ENCODE data around the gene CSNK1G1. TPM values are rescaled to one million over a fixed set of nuclear protein-coding genes. Genes with fewer than 3 reads are reported as not detected.

Gene CSNK1G1
- polyA plus RNA-seq, 1 donor from 2014 or later = 18.9 TPM

- Histone ChIP-seq H4K20me1 (ENCODE audit: insufficient read depth) (no peaks in the 10 kb centered on the region), H3K4me3 (ENCODE audit: low read length) (no peak overlapping the region), H3K4me2 (ENCODE audit: low read length) (no peak overlapping the region), H3K9me3 (ENCODE audit: low read length) (no peaks in the 10 kb centered on the region), H3K9me2 (ENCODE audit: insufficient read depth, low read length) (no peaks in the 10 kb centered on the region), H3F3A (ENCODE audit: insufficient read depth, low read length, poor library complexity, severe bottlenecking) (no peaks in the 10 kb centered on the region), H3K9ac (ENCODE audit: low read length) (no peak overlapping the region), H3K79me2 (replicated peaks; ENCODE audit: insufficient read depth, low read length) (no peaks in the 10 kb centered on the region), H3K27ac (ENCODE audit: low read length) (no peak overlapping the region), H3K36me3 (ENCODE audit: insufficient read depth, low read length) (no peaks in the 10 kb centered on the region), H2AFZ (ENCODE audit: low read depth, low read length) (no peak overlapping the region), H3K27me3 (ENCODE audit: insufficient read depth, low read depth, low read length) (no peaks in the 10 kb centered on the region)
- TF ChIP-seq RAD21 (conservative IDR thresholded peaks at IDR 0.05) = no peak
- TF ChIP-seq MXI1 (conservative IDR thresholded peaks at IDR 0.05; ENCODE audit: poor library complexity, severe bottlenecking) = no peak
- TF ChIP-seq EZH2 (IDR thresholded peaks at IDR 0.05; ENCODE audit: borderline replicate concordance, insufficient read depth, low read length, poor library complexity, severe bottlenecking) = no peak
- TF ChIP-seq, protein P1, sequence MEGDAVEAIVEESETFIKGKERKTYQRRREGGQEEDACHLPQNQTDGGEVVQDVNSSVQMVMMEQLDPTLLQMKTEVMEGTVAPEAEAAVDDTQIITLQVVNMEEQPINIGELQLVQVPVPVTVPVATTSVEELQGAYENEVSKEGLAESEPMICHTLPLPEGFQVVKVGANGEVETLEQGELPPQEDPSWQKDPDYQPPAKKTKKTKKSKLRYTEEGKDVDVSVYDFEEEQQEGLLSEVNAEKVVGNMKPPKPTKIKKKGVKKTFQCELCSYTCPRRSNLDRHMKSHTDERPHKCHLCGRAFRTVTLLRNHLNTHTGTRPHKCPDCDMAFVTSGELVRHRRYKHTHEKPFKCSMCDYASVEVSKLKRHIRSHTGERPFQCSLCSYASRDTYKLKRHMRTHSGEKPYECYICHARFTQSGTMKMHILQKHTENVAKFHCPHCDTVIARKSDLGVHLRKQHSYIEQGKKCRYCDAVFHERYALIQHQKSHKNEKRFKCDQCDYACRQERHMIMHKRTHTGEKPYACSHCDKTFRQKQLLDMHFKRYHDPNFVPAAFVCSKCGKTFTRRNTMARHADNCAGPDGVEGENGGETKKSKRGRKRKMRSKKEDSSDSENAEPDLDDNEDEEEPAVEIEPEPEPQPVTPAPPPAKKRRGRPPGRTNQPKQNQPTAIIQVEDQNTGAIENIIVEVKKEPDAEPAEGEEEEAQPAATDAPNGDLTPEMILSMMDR (IDR thresholded peaks at IDR 0.05; ENCODE audit: poor library complexity, severe bottlenecking) = no peak
- TF ChIP-seq EP300 (conservative IDR thresholded peaks at IDR 0.05; ENCODE audit: poor library complexity, severe bottlenecking) = no peak
- no peak for TF ChIP-seq SMC3 (conservative IDR thresholded peaks at IDR 0.05; ENCODE audit: poor library complexity)
- TF ChIP-seq POLR2AphosphoS5 (IDR thresholded peaks at IDR 0.05) = no peak
- no peak for TF ChIP-seq TAF1 (IDR thresholded peaks at IDR 0.05; ENCODE audit: low read depth)
- TF ChIP-seq REST (IDR thresholded peaks at IDR 0.05; ENCODE audit: borderline replicate concordance) = no peak
These were observed 158.5 kb downstream of the CSNK1G1 start for GRCh38 chr15:64197425-64197824.

DNA sequence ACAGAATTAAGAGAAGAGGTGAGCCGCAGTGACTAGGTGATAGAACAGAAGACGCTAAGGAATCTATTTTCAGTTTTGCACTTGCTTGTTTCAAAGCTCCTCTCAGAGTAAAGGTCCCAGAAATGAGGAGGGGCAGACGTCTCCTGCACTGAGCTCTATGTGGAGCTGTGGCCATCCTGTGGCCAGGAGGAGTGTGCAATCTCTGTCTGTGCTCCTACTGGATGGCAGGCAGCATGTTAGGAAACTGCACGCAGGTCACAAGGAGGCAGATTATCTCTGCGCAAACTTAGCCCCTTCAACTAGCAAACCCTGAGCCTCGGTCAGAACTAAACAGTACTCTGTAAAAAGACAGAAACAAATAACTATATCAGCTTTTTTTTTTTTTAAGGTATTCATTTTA, 162.0 kb downstream of the CSNK1G1 start:
- Histone ChIP-seq H3K79me2 (replicated peaks; ENCODE audit: insufficient read depth, low read length) (no peaks in the 10 kb centered on the region), H3K27ac (ENCODE audit: low read length) (no peak overlapping the region), H3K4me3 (ENCODE audit: low read length) (no peak overlapping the region), H3K27me3 (ENCODE audit: insufficient read depth, low read depth, low read length) (no peaks in the 10 kb centered on the region), H2AFZ (ENCODE audit: low read depth, low read length) (no peak overlapping the region), H3K4me2 (ENCODE audit: low read length) (no peak overlapping the region), H3K9ac (ENCODE audit: low read length) (no peak overlapping the region), H3K36me3 (ENCODE audit: insufficient read depth, low read length) (no peaks in the 10 kb centered on the region), H4K20me1 (ENCODE audit: insufficient read depth) (no peaks in the 10 kb centered on the region), H3K9me2 (ENCODE audit: insufficient read depth, low read length) (no peaks in the 10 kb centered on the region), H3K9me3 (ENCODE audit: low read length) (no peaks in the 10 kb centered on the region), H3F3A (ENCODE audit: insufficient read depth, low read length, poor library complexity, severe bottlenecking) (no peaks in the 10 kb centered on the region)
- TF ChIP-seq, protein P1 (IDR thresholded peaks at IDR 0.05; ENCODE audit: poor library complexity, severe bottlenecking) = no peak
- no peak for TF ChIP-seq POLR2AphosphoS5 (IDR thresholded peaks at IDR 0.05)
- no peak for TF ChIP-seq RAD21 (conservative IDR thresholded peaks at IDR 0.05)
- no peak for TF ChIP-seq TAF1 (IDR thresholded peaks at IDR 0.05; ENCODE audit: low read depth)
- TF ChIP-seq REST (IDR thresholded peaks at IDR 0.05; ENCODE audit: borderline replicate concordance) = no peak
- TF ChIP-seq MXI1 (conservative IDR thresholded peaks at IDR 0.05; ENCODE audit: poor library complexity, severe bottlenecking) = no peak
- TF ChIP-seq EP300 (conservative IDR thresholded peaks at IDR 0.05; ENCODE audit: poor library complexity, severe bottlenecking) = no peak
- TF ChIP-seq EZH2 (IDR thresholded peaks at IDR 0.05; ENCODE audit: borderline replicate concordance, insufficient read depth, low read length, poor library complexity, severe bottlenecking) = no peak
- TF ChIP-seq SMC3 (conservative IDR thresholded peaks at IDR 0.05; ENCODE audit: poor library complexity) = no peak
